Measurements from ENCODE around the gene SMIM14. TPM values are rescaled to one million over a fixed set of nuclear protein-coding genes. Genes with fewer than 3 reads are reported as not detected.

Gene SMIM14
- total and polyA plus RNA-seq, 9 of the 15 experiments (the other 6 are each of a cell fraction or from before 2014, with no cell fraction given): 0.98 to 3.7 (median 2.2) TPM

DNA sequence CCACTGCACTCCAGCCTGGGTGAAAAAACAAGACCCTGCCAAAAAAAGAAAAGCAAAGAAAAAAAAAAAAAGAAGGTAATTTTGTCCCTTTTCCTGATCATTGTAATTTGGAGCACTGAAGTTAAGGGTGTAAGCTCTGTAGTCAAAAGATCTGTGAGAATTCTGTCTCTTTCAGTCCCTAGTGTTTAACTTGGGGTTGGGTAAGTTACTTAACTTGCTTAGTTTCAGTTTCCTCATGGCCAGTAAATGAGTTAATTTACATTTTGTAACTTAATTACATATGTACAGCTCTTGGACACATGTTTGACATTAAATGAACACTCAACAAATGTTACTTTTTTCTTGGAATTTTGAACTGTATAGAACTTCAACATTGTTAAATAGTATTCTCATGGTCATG, 48.3 kb upstream of the SMIM14 start:
- CTCF ChIA-PET (ENCODE audit: low intra/inter-chr PET ratio): no interaction called here
- Histone ChIP-seq H3K79me2 (ENCODE audit: control insufficient read depth, insufficient read depth, low read length) (no peaks in the 10 kb centered on the region), H3K4me3 (no peak overlapping the region), H2AFZ (ENCODE audit: low read depth, low read length) (peak overlapping the region; percentile 12; the same call in 1 of the 2 replicates), H4K20me1 (replicated peaks; ENCODE audit: control insufficient read depth, insufficient read depth, low read length) (no peaks in the 10 kb centered on the region), H3K9ac (ENCODE audit: insufficient read depth in 1 of 2, low read depth in 2 of 2, low read length in 2 of 2) (no peak overlapping the region), H3K27ac (ENCODE audit: extremely low read depth, low read depth, low read length) (no peak overlapping the region), H3K4me1 (replicated peaks in 1 of 2; ENCODE audit: control insufficient read depth in 2 of 2, insufficient read depth in 2 of 2, low read length in 2 of 2) (no peaks in the 10 kb centered on the region; a peak in 1 of 5 replicates), H3K36me3 (ENCODE audit: control insufficient read depth, insufficient read depth, low read length) (no peaks in the 10 kb centered on the region), H3K4me2 (ENCODE audit: insufficient read depth, low read length) (no peak overlapping the region), H3K27me3 (ENCODE audit: control insufficient read depth in 2 of 2, insufficient read depth in 2 of 2, low read length in 2 of 2) (no peaks in the 10 kb centered on the region), H3K9me1 (ENCODE audit: control insufficient read depth, insufficient read depth, low read length) (no peaks in the 10 kb centered on the region), H3K9me3 (replicated peaks; ENCODE audit: control insufficient read depth, insufficient read depth, low read depth, low read length) (no peaks in the 10 kb centered on the region)
- no peak for FAIRE-seq
- TF ChIP-seq HMGN3 (IDR thresholded peaks at IDR 0.05; ENCODE audit: borderline replicate concordance, extremely low read depth, insufficient read length, low read depth, low read length) (no peak), ZNF655 (CRISPR knock-in tag; IDR thresholded peaks at IDR 0.05) (no peak), C11orf30 (IDR thresholded peaks at IDR 0.05; ENCODE audit: low read depth) (no peak), ZNF121 (CRISPR knock-in tag; conservative IDR thresholded peaks at IDR 0.05) (no peak), PKNOX1 (IDR thresholded peaks at IDR 0.05) (no peak), ZNF780A (CRISPR knock-in tag; IDR thresholded peaks at IDR 0.05) (no peak), ZNF140 (CRISPR knock-in tag; IDR thresholded peaks at IDR 0.05) (no peak), ZNF778 (CRISPR knock-in tag; IDR thresholded peaks at IDR 0.05) (no peak), ZSCAN29 (IDR thresholded peaks at IDR 0.05) (no peak), PCBP2 (IDR thresholded peaks at IDR 0.05; ENCODE audit: low read depth, low read length, poor library complexity, severe bottlenecking) (no peak), MAFG (tag; conservative IDR thresholded peaks at IDR 0.05) (no peak), ATF3 (IDR thresholded peaks at IDR 0.05) (no peak), ATF3 (CRISPR knock-in tag; conservative IDR thresholded peaks at IDR 0.05) (no peak), FIP1L1 (IDR thresholded peaks at IDR 0.05; ENCODE audit: low read depth, low read length, poor library complexity, severe bottlenecking) (no peak)
- TF ChIP-seq, protein P1, sequence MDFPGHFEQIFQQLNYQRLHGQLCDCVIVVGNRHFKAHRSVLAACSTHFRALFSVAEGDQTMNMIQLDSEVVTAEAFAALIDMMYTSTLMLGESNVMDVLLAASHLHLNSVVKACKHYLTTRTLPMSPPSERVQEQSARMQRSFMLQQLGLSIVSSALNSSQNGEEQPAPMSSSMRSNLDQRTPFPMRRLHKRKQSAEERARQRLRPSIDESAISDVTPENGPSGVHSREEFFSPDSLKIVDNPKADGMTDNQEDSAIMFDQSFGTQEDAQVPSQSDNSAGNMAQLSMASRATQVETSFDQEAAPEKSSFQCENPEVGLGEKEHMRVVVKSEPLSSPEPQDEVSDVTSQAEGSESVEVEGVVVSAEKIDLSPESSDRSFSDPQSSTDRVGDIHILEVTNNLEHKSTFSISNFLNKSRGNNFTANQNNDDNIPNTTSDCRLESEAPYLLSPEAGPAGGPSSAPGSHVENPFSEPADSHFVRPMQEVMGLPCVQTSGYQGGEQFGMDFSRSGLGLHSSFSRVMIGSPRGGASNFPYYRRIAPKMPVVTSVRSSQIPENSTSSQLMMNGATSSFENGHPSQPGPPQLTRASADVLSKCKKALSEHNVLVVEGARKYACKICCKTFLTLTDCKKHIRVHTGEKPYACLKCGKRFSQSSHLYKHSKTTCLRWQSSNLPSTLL (IDR thresholded peaks at IDR 0.05): no peak
- BruUV-seq (replicated peaks): no TSS peak
- intact Hi-C loops (cut with micrococcal nuclease) (no loop called here), in situ Hi-C loops (cut with MboI) (no loop called here)
- no peak for ATAC-seq
- DNase-seq (ENCODE audit: extremely low read depth in 1 of 4, low spot score in 3 of 4): no peak
- POLR2A ChIA-PET: interaction anchor here (0.6 kb wide), 1 partner anchor 30 kb away, joined by 4 read pairs; no protein-coding TSS in a partner anchor

All from K562 (cell line).